Body of pancreas (tissue), 4 donors: ENCODE data around the gene SPNS3. TPM values are rescaled to one million over a fixed set of nuclear protein-coding genes. Genes with fewer than 3 reads are reported as not detected.

Experiments
- ATAC-seq: fragments of 150-250 bp; one replicate; pipeline ENCODE4 v1.9.1; 2016
- DNase-seq, 4 donors: peaks; one replicate each; pipeline ENCODE4 v3.0.0-alpha.2; 2019
- H3K27ac ChIP-seq, 4 donors: fragments of 200-600 bp; sonication (generic); 1 replicate in 3 of 4; 2 replicates in 1 of 4; pipeline versions ENCODE4 v1.5.1 to v1.6.1; 2016 to 2019; ENCODE audit warnings: mild to moderate bottlenecking in 1 of 4, mixed read lengths in 1 of 4, moderate library complexity in 1 of 4
- H3K27me3 ChIP-seq, 2 donors: fragments of 200-600 bp; sonication (generic); one replicate each; pipeline ENCODE4 v1.6.0; 2016; ENCODE audit warnings: mild to moderate bottlenecking in 1 of 2
- H3K36me3 ChIP-seq, 2 donors: fragments of 200-600 bp; sonication (generic); replicated peaks in 1 of 2; 2 replicates each; pipeline ENCODE4 v1.5.1; 2016; ENCODE audit warnings: low read depth in 2 of 2; ENCODE audit not compliant: insufficient read depth in 1 of 2
- H3K4me1 ChIP-seq: fragments of 200-600 bp; sonication (generic); one replicate; pipeline ENCODE4 v1.6.0; 2016
- H3K4me3 ChIP-seq, 2 donors: fragments of 200-600 bp; sonication (generic); 1 replicate in 1 of 2; 2 replicates in 1 of 2; pipeline ENCODE4 v1.5.1; 2016 to 2019
- H3K9me3 ChIP-seq, 3 donors: fragments of 200-600 bp; sonication (generic); 1 replicate in 2 of 3; 2 replicates in 1 of 3; pipeline ENCODE4 v1.5.1; 2016
- CTCF ChIP-seq, 7 experiments: fragments of 450-650 bp in 4 of 7; fragments of 200-600 bp in 3 of 7; sonication (generic) in 3 of 7; IDR thresholded peaks; one replicate each; pipeline ENCODE4 v1.5.1; 2016 to 2019; ENCODE audit warnings: antibody characterized with exemption in 7 of 7
- POLR2A ChIP-seq, 3 donors: fragments of 450-650 bp; IDR thresholded peaks; one replicate each; pipeline ENCODE4 v1.6.1; 2016; ENCODE audit warnings: antibody characterized with exemption in 3 of 3, mild to moderate bottlenecking in 2 of 3
- WGBS, 2 donors: methylation state at CpG; one replicate each; pipeline ENCODE4 v1.1.5; 2017; 5-methylcytosine and 5-hydroxymethylcytosine counted together
- intact Hi-C: fragments of 100-400 bp; cut with DNase I; formaldehyde crosslinking; loops from one replicate; pipeline ENCODE4 v1.15.1; 2023
- total RNA-seq, 2 donors: library from RNA; depleted of rRNA; stranded (reverse); fragments of >200 nt; gene quantifications; one replicate each; pipeline ENCODE4 v1.1.0, GENCODE V29; 2016

SPNS3 gene
- total RNA-seq, 2 donors from 2014 or later, result not detected

- DNase-seq, result no peak
- H3K4me1 ChIP-seq, result no peaks in the 10 kb centered on the region
- H3K9me3 ChIP-seq, result no peaks in the 10 kb centered on the region
- no peak overlapping the region for H3K4me3 ChIP-seq
- TF ChIP-seq CTCF (IDR thresholded peaks at IDR 0.05) (no peak), POLR2A (IDR thresholded peaks at IDR 0.05) (no peak)
- no peaks in the 10 kb centered on the region for H3K36me3 ChIP-seq
- H3K27me3 ChIP-seq, result no peaks in the 10 kb centered on the region
- 39 to 68% methylated on average over 4 to 7 of the region's 7 CpGs for WGBS, 2 donors
- no peak for ATAC-seq
- H3K27ac ChIP-seq, result no peak overlapping the region
- intact Hi-C loops, result no loop called here
Measured at GRCh38 chr17:4393806-4394205, 39.9 kb upstream of the SPNS3 start.

- Histone ChIP-seq H3K27me3 (no peaks in the 10 kb centered on the region), H3K4me1 (no peaks in the 10 kb centered on the region), H3K9me3 (no peaks in the 10 kb centered on the region), H3K27ac (no peak overlapping the region), H3K36me3 (no peaks in the 10 kb centered on the region), H3K4me3 (no peak overlapping the region)
- TF ChIP-seq POLR2A (IDR thresholded peaks at IDR 0.05), result no peak
- ATAC-seq (no peak), DNase-seq (no peak)
- intact Hi-C loops, result no loop called here
- 75 to 89% methylated on average over 4 to 5 of the region's 5 CpGs for WGBS, 2 donors
Measured at GRCh38 chr17:4394208-4395110, 39.3 kb upstream of the SPNS3 start.

- no peaks in the 10 kb centered on the region for H3K9me3 ChIP-seq
Measured at GRCh38 chr17:4395111-4395478, 38.6 kb upstream of the SPNS3 start.

GRCh38 chr17:4397840-4398239 is 35.9 kb upstream of the SPNS3 start:
- ATAC-seq, result no peak
- Histone ChIP-seq H3K4me1 (no peaks in the 10 kb centered on the region), H3K9me3 (no peaks in the 10 kb centered on the region), H3K27ac (no peak overlapping the region), H3K27me3 (no peaks in the 10 kb centered on the region), H3K4me3 (no peak overlapping the region), H3K36me3 (no peaks in the 10 kb centered on the region)
- 83 to 93% methylated on average over 6 of the region's 6 CpGs for WGBS, 2 donors
- no peak for DNase-seq
- no peak for TF ChIP-seq CTCF (IDR thresholded peaks at IDR 0.05)
- TF ChIP-seq POLR2A (IDR thresholded peaks at IDR 0.05), result no peak
- intact Hi-C loops, result no loop called here

More at GRCh38 chr17:4395111-4395478, 38.6 kb upstream of the SPNS3 start:
- no peak for ATAC-seq
- H3K27me3 ChIP-seq, result no peaks in the 10 kb centered on the region
- intact Hi-C loops, result no loop called here
- H3K4me1 ChIP-seq, result no peaks in the 10 kb centered on the region
- no peak for TF ChIP-seq CTCF (IDR thresholded peaks at IDR 0.05)
- TF ChIP-seq POLR2A (IDR thresholded peaks at IDR 0.05), result no peak
- no peaks in the 10 kb centered on the region for H3K36me3 ChIP-seq
- DNase-seq, result no peak
- WGBS, 2 donors, result 75 to 81% methylated on average over 3 of the region's 3 CpGs
- H3K4me3 ChIP-seq, result no peak overlapping the region
- H3K27ac ChIP-seq, result no peak overlapping the region

GRCh38 chr17:4405038-4405669 is 28.6 kb upstream of the SPNS3 start:
- TF ChIP-seq POLR2A (IDR thresholded peaks at IDR 0.05) (no peak), CTCF (IDR thresholded peaks at IDR 0.05) (no peak)
- Histone ChIP-seq H3K9me3 (no peaks in the 10 kb centered on the region), H3K4me3 (no peak overlapping the region), H3K27me3 (no peaks in the 10 kb centered on the region), H3K36me3 (no peaks in the 10 kb centered on the region), H3K4me1 (peaks cover 10% of the 10 kb centered on the region), H3K27ac (no peak overlapping the region)
- DNase-seq (no peak), ATAC-seq (no peak)
- intact Hi-C loops, result loop anchor here (10.0 kb wide), 1 partner anchor 90 kb away; no protein-coding TSS in a partner anchor
- 54 to 78% methylated on average over 3 to 7 of the region's 7 CpGs for WGBS, 2 donors
